PFSK-1 (cell line): Measurements from ENCODE around the gene SLC6A8.

Source experiments
- FOXP2 ChIP-seq: optimal IDR thresholded peaks from 2 replicates; pipeline ENCODE3; 2011; ENCODE audit warnings: borderline replicate concordance, control low read depth, inconsistent platforms; ENCODE audit not compliant: insufficient read depth; ENCODE audit errors: extremely low read length, extremely low read depth
- POLR2AphosphoS5 ChIP-seq: IDR thresholded peaks from 2 replicates; pipeline ENCODE4 v1.6.1; 2012; ENCODE audit warnings: low read depth, mild to moderate bottlenecking, control low read depth, low read length, moderate library complexity
- SIN3A ChIP-seq: IDR thresholded peaks from 2 replicates; pipeline ENCODE4 v1.6.1; 2012; ENCODE audit warnings: mild to moderate bottlenecking, low read length, moderate library complexity, borderline replicate concordance; ENCODE audit not compliant: insufficient read depth
- TAF1 ChIP-seq: IDR thresholded peaks from 2 replicates; pipeline ENCODE4 v1.6.1; 2012; ENCODE audit warnings: low read length, control low read depth, borderline replicate concordance; ENCODE audit not compliant: insufficient read depth
- TF ChIP-seq, protein P1 (sequence below), 2 experiments: IDR thresholded peaks; 2 replicates each; pipeline versions ENCODE4 v1.6.1 to v1.8.0; 2011 to 2012; ENCODE audit warnings: low read depth in 2 of 2, low read length in 2 of 2, control low read depth in 1 of 2, inconsistent platforms in 1 of 2, mild to moderate bottlenecking in 1 of 2, moderate library complexity in 1 of 2; ENCODE audit not compliant: insufficient read depth in 1 of 2

SLC6A8 gene

DNA sequence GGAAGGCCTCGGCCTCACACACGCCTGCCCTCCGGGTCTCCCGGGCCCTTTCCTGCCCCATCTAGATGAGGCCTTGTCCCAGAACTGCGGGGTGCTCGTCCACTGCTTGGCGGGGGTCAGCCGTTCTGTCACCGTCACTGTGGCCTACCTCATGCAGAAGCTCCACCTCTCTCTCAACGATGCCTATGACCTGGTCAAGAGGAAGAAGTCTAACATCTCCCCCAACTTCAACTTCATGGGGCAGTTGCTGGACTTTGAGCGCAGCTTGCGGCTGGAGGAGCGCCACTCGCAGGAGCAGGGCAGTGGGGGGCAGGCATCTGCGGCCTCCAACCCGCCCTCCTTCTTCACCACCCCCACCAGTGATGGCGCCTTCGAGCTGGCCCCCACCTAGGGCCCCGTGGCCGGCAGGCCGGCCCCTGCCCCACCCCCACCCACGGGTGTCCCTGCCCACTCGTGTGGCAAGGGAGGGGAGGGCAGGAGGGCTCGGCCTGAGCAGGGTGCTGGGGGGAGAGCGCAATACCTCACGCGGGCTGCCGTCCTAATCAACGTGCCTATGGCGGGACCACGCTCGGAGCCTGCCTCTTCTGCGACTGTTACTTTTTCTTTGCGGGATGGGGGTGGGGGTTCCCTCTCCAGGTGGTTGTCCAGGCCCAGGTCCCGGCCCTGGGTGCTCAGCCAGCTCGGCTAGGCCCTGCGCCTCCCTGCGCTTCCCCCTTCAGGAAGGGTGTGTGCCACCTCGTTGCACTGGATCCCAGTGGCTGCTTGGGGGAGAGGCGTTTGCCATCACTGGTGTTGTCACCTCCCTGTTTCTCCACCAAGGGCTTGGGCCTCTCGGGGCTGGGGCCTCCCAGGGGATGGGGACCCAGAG lies 37.6 kb upstream of the SLC6A8 start:
- no peak for TF ChIP-seq POLR2AphosphoS5
- TF ChIP-seq, protein P1, sequence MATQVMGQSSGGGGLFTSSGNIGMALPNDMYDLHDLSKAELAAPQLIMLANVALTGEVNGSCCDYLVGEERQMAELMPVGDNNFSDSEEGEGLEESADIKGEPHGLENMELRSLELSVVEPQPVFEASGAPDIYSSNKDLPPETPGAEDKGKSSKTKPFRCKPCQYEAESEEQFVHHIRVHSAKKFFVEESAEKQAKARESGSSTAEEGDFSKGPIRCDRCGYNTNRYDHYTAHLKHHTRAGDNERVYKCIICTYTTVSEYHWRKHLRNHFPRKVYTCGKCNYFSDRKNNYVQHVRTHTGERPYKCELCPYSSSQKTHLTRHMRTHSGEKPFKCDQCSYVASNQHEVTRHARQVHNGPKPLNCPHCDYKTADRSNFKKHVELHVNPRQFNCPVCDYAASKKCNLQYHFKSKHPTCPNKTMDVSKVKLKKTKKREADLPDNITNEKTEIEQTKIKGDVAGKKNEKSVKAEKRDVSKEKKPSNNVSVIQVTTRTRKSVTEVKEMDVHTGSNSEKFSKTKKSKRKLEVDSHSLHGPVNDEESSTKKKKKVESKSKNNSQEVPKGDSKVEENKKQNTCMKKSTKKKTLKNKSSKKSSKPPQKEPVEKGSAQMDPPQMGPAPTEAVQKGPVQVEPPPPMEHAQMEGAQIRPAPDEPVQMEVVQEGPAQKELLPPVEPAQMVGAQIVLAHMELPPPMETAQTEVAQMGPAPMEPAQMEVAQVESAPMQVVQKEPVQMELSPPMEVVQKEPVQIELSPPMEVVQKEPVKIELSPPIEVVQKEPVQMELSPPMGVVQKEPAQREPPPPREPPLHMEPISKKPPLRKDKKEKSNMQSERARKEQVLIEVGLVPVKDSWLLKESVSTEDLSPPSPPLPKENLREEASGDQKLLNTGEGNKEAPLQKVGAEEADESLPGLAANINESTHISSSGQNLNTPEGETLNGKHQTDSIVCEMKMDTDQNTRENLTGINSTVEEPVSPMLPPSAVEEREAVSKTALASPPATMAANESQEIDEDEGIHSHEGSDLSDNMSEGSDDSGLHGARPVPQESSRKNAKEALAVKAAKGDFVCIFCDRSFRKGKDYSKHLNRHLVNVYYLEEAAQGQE (IDR thresholded peaks at IDR 0.05; ENCODE audit: insufficient read depth in 1 of 2, low read depth in 2 of 2, low read length in 2 of 2), result no peak
- TF ChIP-seq TAF1, result no peak
- TF ChIP-seq FOXP2, result no peak
- TF ChIP-seq SIN3A, result no peak

DNA sequence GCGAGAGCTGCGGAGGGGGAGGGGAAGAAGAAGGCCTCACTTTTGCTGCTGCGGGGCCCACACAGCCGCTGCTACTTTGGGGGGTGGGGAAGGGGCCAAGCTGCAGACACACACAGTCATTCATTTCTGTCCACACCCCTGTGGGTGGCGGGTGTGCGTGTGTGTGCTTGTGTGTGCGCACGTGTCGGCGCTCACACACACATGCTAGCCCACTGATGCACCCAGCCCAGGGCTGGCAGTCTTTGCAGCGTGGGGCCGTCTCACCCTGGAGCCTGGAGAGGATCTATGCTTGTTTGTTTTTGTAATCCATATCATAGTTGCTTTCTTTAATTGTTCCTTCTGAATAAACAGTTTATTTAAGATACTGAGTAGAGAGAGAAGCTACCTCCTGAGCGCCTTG lies 36.8 kb upstream of the SLC6A8 start:
- TF ChIP-seq POLR2AphosphoS5 (no peak), SIN3A (no peak), TAF1 (no peak), FOXP2 (no peak)
- TF ChIP-seq, protein P1 (IDR thresholded peaks at IDR 0.05; ENCODE audit: insufficient read depth in 1 of 2, low read depth in 2 of 2, low read length in 2 of 2), result no peak

DNA sequence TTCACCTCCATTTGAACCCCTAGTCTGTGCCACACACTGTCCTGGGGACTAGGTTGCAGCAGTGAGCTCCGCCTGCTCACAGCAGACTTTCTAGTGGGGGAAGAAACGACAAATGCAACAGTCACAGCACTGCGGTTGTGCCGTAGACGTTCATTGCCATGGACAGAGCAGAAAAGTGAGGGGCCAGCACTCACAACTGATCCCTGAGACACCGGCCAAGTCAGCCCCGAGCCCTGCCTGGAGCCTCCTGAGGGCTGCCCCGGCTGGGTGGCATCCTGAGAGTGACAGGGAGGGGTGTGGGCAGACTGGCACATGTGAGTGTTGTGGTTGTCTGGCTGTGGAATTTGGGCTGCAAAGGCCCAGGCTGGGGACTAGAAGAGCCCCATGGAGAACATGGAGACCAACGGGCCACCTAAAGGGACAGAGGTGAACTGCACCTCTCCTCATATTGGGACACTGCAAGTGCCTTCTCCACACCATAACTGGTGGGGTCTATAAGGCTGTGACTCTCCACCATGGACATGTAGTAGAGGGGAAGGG lies 36.1 kb upstream of the SLC6A8 start:
- no peak for TF ChIP-seq POLR2AphosphoS5
- TF ChIP-seq FOXP2, result no peak
- TF ChIP-seq SIN3A, result no peak
- no peak for TF ChIP-seq TAF1
- TF ChIP-seq, protein P1 (IDR thresholded peaks at IDR 0.05; ENCODE audit: insufficient read depth in 1 of 2, low read depth in 2 of 2, low read length in 2 of 2), result no peak

DNA sequence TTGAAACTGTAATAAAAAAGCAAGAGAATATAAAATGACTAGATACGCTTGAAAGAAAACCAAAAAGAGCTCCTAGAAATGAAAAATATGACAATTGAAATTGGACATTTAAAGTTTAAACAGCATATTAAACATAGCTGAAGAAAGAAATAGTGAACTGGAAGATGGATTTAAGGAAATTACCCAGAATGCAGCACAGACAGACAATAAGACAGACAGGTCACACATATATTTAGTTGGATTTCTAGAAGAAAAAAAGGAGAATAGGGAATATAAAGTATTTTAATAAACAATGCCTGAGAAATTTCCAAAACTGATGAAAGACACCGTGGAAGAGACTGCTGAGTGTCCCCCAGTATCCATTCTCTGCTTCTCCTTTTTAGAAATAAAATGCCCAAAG lies 34.2 kb upstream of the SLC6A8 start:
- TF ChIP-seq, protein P1 (IDR thresholded peaks at IDR 0.05; ENCODE audit: insufficient read depth in 1 of 2, low read depth in 2 of 2, low read length in 2 of 2), result no peak
- no peak for TF ChIP-seq FOXP2
- TF ChIP-seq SIN3A, result no peak
- TF ChIP-seq TAF1, result no peak
- no peak for TF ChIP-seq POLR2AphosphoS5
